ENCODE results near the gene TXLNG. TPM values are rescaled to one million over a fixed set of nuclear protein-coding genes. Genes with fewer than 3 reads are reported as not detected.
A peak's percentile ranks its signal among the peaks of the same experiment; 100 is the strongest.

TXLNG gene
- polyA plus RNA-seq, 1 of the 3 experiments (the other 2 are of a cell fraction), result 12.1 TPM

DNA sequence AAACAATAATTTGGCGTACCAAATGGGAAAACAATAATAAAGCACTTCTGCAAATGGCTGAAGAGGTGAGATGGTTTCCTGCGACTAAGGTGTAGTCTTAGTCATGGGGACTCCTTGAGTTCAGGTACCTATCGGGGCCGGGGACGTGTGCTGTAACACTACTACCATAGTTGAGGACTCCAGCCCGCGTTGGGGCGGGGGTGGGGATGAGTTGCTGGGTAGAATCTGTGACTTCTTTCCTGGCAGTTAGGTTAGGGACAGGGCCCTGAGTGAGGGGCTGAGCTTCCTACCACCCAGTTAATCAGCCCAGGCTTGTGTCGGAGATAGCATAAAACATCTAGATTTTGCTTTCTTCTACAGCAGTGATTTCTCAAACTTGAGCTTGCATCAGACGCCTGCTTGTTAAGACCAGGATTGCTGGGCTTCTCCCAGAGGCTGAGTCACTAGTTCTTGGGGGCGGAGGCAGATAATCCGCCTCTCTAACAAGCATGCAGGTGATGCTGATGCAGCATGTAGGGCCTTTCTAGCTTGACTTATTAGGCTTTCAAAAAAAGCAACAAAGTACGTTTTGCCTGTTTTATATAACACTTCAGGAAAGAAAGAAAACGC is 53.7 kb downstream of the TXLNG start:
- Histone ChIP-seq H3K4me2 (no peak overlapping the region), H3K9me3 (no peaks in the 10 kb centered on the region), H2AFZ (ENCODE audit: low read depth) (no peak overlapping the region), H3K27ac (ENCODE audit: low read depth in 2 of 2, low read length in 1 of 2) (peak overlapping the region in 1 of 2 experiments; percentile 87; a peak in 1 of 4 replicates), H3K9me2 (no peaks in the 10 kb centered on the region), H3K79me2 (ENCODE audit: insufficient read depth) (no peaks in the 10 kb centered on the region), H3K4me3 (ENCODE audit: low read depth in 2 of 2, low read length in 1 of 2) (no peak overlapping the region), H3K36me3 (replicated peaks in 1 of 2; ENCODE audit: control insufficient read depth in 1 of 2, insufficient read depth in 2 of 2, low read length in 1 of 2) (peaks cover 53 to 76% of the 10 kb centered on the region in 2 experiments), H3K4me1 (ENCODE audit: control insufficient read depth in 1 of 2, insufficient read depth in 2 of 2, low read depth in 1 of 2, low read length in 1 of 2) (peaks cover 3 to 22% of the 10 kb centered on the region in 2 experiments; a peak in 3 of 4 replicates), H3F3A (replicated peaks; ENCODE audit: insufficient read depth) (peaks cover 31% of the 10 kb centered on the region), H4K20me1 (ENCODE audit: insufficient read depth) (peaks cover 20% of the 10 kb centered on the region; the same call in 1 of the 2 replicates), H3K27me3 (ENCODE audit: insufficient read depth) (no peaks in the 10 kb centered on the region), H3K9ac (no peak overlapping the region)
- ChIA-PET POLR2A (no interaction called here), CTCF (interaction anchor here (1.3 to 4.5 kb wide), 3 partner anchors 12 to 43 kb away, joined by 3 to 24 read pairs (median 6); no protein-coding TSS in a partner anchor)
- TF ChIP-seq, protein P1, sequence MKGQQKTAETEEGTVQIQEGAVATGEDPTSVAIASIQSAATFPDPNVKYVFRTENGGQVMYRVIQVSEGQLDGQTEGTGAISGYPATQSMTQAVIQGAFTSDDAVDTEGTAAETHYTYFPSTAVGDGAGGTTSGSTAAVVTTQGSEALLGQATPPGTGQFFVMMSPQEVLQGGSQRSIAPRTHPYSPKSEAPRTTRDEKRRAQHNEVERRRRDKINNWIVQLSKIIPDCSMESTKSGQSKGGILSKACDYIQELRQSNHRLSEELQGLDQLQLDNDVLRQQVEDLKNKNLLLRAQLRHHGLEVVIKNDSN (IDR thresholded peaks at IDR 0.05; ENCODE audit: borderline replicate concordance, low read depth), result no peak
- TF ChIP-seq FOXM1 (IDR thresholded peaks at IDR 0.05; ENCODE audit: low read depth), result no peak
- no peak for TF ChIP-seq SIN3A (IDR thresholded peaks at IDR 0.05; ENCODE audit: borderline replicate concordance, low read depth, low read length)
- TF ChIP-seq RXRA (IDR thresholded peaks at IDR 0.05; ENCODE audit: borderline replicate concordance, low read depth), result no peak
- no peak for DNase-seq
- 88% methylated on average over 13 of the region's 14 CpGs for WGBS (ENCODE audit: low lambda C conversion rate)

DNA sequence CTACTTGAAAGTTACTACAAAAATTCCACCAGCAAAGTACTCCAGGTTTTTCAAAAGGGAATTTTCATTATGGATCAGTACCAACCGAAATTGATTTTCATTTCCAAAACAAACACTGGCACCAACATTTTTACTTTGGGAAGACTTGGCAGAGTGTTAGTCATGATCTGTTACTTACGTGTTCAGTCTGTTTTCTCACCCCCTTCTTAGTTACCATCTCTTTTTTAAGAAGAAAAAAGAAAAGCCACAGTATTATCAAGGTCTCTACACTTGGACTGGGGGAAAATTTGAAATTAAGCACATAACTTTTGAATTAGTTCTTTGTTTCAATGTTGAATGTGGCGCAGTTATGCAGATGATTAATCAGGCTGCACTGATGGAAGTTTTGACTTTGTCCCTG is 56.4 kb downstream of the TXLNG start:
- Histone ChIP-seq H3K9me2 (no peaks in the 10 kb centered on the region), H3K4me3 (ENCODE audit: low read depth in 2 of 2, low read length in 1 of 2) (no peak overlapping the region), H3K27ac (ENCODE audit: low read depth in 2 of 2, low read length in 1 of 2) (peak overlapping the region; percentile 28 to 44; a peak in 3 of 4 replicates), H3K79me2 (ENCODE audit: insufficient read depth) (no peaks in the 10 kb centered on the region), H3K36me3 (replicated peaks in 1 of 2; ENCODE audit: control insufficient read depth in 1 of 2, insufficient read depth in 2 of 2, low read length in 1 of 2) (peaks cover 57 to 71% of the 10 kb centered on the region in 2 experiments), H3K9me3 (no peaks in the 10 kb centered on the region), H3K4me1 (ENCODE audit: control insufficient read depth in 1 of 2, insufficient read depth in 2 of 2, low read depth in 1 of 2, low read length in 1 of 2) (peaks cover 3 to 22% of the 10 kb centered on the region in 2 experiments; a peak in 3 of 4 replicates), H3F3A (replicated peaks; ENCODE audit: insufficient read depth) (peaks cover 31% of the 10 kb centered on the region), H3K27me3 (ENCODE audit: insufficient read depth) (no peaks in the 10 kb centered on the region), H2AFZ (ENCODE audit: low read depth) (no peak overlapping the region), H3K9ac (no peak overlapping the region), H3K4me2 (no peak overlapping the region), H4K20me1 (ENCODE audit: insufficient read depth) (peaks cover 20% of the 10 kb centered on the region; the same call in 1 of the 2 replicates)
- ChIA-PET POLR2A (no interaction called here), CTCF (interaction anchor here (1.2 to 4.5 kb wide), 2 partner anchors 9 to 17 kb away, joined by 4 to 24 read pairs; no protein-coding TSS in a partner anchor)
- TF ChIP-seq TAF1 (IDR thresholded peaks at IDR 0.05; ENCODE audit: borderline replicate concordance, low read depth, low read length) (no peak), TCF12 (IDR thresholded peaks at IDR 0.05) (no peak), FOXJ3 (CRISPR knock-in tag; IDR thresholded peaks at IDR 0.05) (no peak), SIN3A (IDR thresholded peaks at IDR 0.05; ENCODE audit: borderline replicate concordance, low read depth, low read length) (no peak)
- WGBS (ENCODE audit: low lambda C conversion rate), result 90% methylated on average over 3 of the region's 3 CpGs
- no peak for DNase-seq

GRCh38 chrX:16843208-16843909 is 57.1 kb downstream of the TXLNG start:
- no peak overlapping the region for H3K4me3 ChIP-seq (ENCODE audit: low read depth in 2 of 2, low read length in 1 of 2)
- no peak overlapping the region for H3K9ac ChIP-seq
- peaks cover 26% of the 10 kb centered on the region for H3F3A ChIP-seq (replicated peaks; ENCODE audit: insufficient read depth)
- no peak overlapping the region for H2AFZ ChIP-seq (ENCODE audit: low read depth)
- TF ChIP-seq TCF12 (IDR thresholded peaks at IDR 0.05), result no peak
- TF ChIP-seq POLR2AphosphoS5 (IDR thresholded peaks at IDR 0.05; ENCODE audit: low read depth, low read length), result no peak
- TF ChIP-seq CTCF (IDR thresholded peaks at IDR 0.05), result no peak
- TF ChIP-seq FOXJ3 (CRISPR knock-in tag; IDR thresholded peaks at IDR 0.05), result no peak
- ChIA-PET POLR2A (no interaction called here), CTCF (no interaction called here)
- H3K36me3 ChIP-seq (replicated peaks in 1 of 2; ENCODE audit: control insufficient read depth in 1 of 2, insufficient read depth in 2 of 2, low read length in 1 of 2), result peaks cover 63 to 75% of the 10 kb centered on the region in 2 experiments
- H3K9me2 ChIP-seq, result no peaks in the 10 kb centered on the region
- peak overlapping the region in 1 of 2 experiments; percentile 44; a peak in 3 of 4 replicates for H3K27ac ChIP-seq (ENCODE audit: low read depth in 2 of 2, low read length in 1 of 2)
- H3K27me3 ChIP-seq (ENCODE audit: insufficient read depth), result no peaks in the 10 kb centered on the region
- peaks cover 3 to 22% of the 10 kb centered on the region in 2 experiments; a peak in 2 of 4 replicates for H3K4me1 ChIP-seq (ENCODE audit: control insufficient read depth in 1 of 2, insufficient read depth in 2 of 2, low read depth in 1 of 2, low read length in 1 of 2)
- peaks cover 20% of the 10 kb centered on the region; the same call in 1 of the 2 replicates for H4K20me1 ChIP-seq (ENCODE audit: insufficient read depth)
- no peaks in the 10 kb centered on the region for H3K9me3 ChIP-seq
- WGBS (ENCODE audit: low lambda C conversion rate), result 45% methylated on average over 3 of the region's 3 CpGs
- no peaks in the 10 kb centered on the region for H3K79me2 ChIP-seq (ENCODE audit: insufficient read depth)
- H3K4me2 ChIP-seq, result peak overlapping the region; percentile 2; the same call in 1 of the 2 replicates
- DNase-seq, result no peak
